Mesendoderm (in vitro differentiated cells): ENCODE data around the gene TBC1D14.

Source experiments
- DNase-seq: peaks from one replicate; pipeline ENCODE4 v3.0.0; 2013
- H2AK5ac ChIP-seq: 2 replicates; pipeline ENCODE4 v1.6.1; 2013; ENCODE audit warnings: low read length, inconsistent platforms
- H2BK120ac ChIP-seq: 2 replicates; pipeline ENCODE4 v1.6.1; 2013; ENCODE audit warnings: low read depth, mild to moderate bottlenecking, low read length, moderate library complexity, mixed read lengths
- H2BK15ac ChIP-seq: replicated peaks from 2 replicates; pipeline ENCODE4 v1.6.1; 2013; ENCODE audit warnings: low read depth, mild to moderate bottlenecking, moderate library complexity
- H2BK5ac ChIP-seq: 2 replicates; pipeline ENCODE4 v1.6.1; 2013; ENCODE audit warnings: low read length, inconsistent platforms
- H3K18ac ChIP-seq: 2 replicates; pipeline ENCODE4 v1.6.1; 2013; ENCODE audit warnings: mild to moderate bottlenecking, low read length, mixed read lengths
- H3K23ac ChIP-seq: one replicate; pipeline ENCODE4 v1.6.1; 2013; ENCODE audit warnings: low read length
- H3K27ac ChIP-seq: 2 replicates; pipeline ENCODE4 v1.5.1; 2013; ENCODE audit warnings: low read depth, mild to moderate bottlenecking, inconsistent platforms, low read length, moderate library complexity
- H3K27me3 ChIP-seq: 2 replicates; pipeline ENCODE4 v1.6.1; 2013; ENCODE audit warnings: low read length, control low read depth, mild to moderate bottlenecking, inconsistent platforms; ENCODE audit not compliant: insufficient read depth, poor library complexity
- H3K36me3 ChIP-seq: 2 replicates; pipeline ENCODE4 v1.6.1; 2013; ENCODE audit warnings: low read length, inconsistent platforms; ENCODE audit not compliant: control insufficient read depth, insufficient read depth
- H3K4ac ChIP-seq: one replicate; pipeline ENCODE4 v1.6.1; 2013; ENCODE audit warnings: low read depth, mild to moderate bottlenecking, low read length, moderate library complexity
- H3K4me1 ChIP-seq: 2 replicates; pipeline ENCODE4 v1.6.1; 2013; ENCODE audit warnings: low read depth, low read length, inconsistent platforms; ENCODE audit not compliant: control insufficient read depth
- H3K4me2 ChIP-seq: 2 replicates; pipeline ENCODE4 v1.6.1; 2013; ENCODE audit warnings: low read length
- H3K4me3 ChIP-seq: 2 replicates; pipeline ENCODE4 v1.5.1; 2013; ENCODE audit warnings: mild to moderate bottlenecking, low read length
- H3K56ac ChIP-seq: one replicate; pipeline ENCODE4 v1.6.1; 2013; ENCODE audit warnings: low read length
- H3K79me1 ChIP-seq: 2 replicates; pipeline ENCODE4 v1.6.1; 2013; ENCODE audit warnings: low read length, inconsistent platforms
- H3K79me2 ChIP-seq: 2 replicates; pipeline ENCODE4 v1.6.1; 2013; ENCODE audit warnings: mild to moderate bottlenecking, low read length; ENCODE audit not compliant: control insufficient read depth, insufficient read depth
- H3K9ac ChIP-seq: 2 replicates; pipeline ENCODE4 v1.6.1; 2013; ENCODE audit warnings: low read length, inconsistent platforms
- H4K5ac ChIP-seq: one replicate; pipeline ENCODE4 v1.6.1; 2013; ENCODE audit warnings: low read length
- H4K8ac ChIP-seq: one replicate; pipeline ENCODE4 v1.6.1; 2013; ENCODE audit warnings: low read depth, mild to moderate bottlenecking, control low read depth, low read length, moderate library complexity
- WGBS: extraction: QIAGEN DNeasy Blood & Tissue Kit; methylation state at CpG from one replicate; pipeline ENCODE4 v1.1.7; 2013; ENCODE audit warnings: low lambda C conversion rate, missing lambda C conversion rate; ENCODE audit not compliant: insufficient coverage; ENCODE audit errors: extremely low coverage; 5-methylcytosine and 5-hydroxymethylcytosine counted together

TBC1D14 gene

GRCh38 chr4:6874981-6875380 lies 34.6 kb upstream of the TBC1D14 start:
- no CpG with 5 or more reads among the region's 4 CpGs for WGBS

GRCh38 chr4:6875431-6875831 lies 34.2 kb upstream of the TBC1D14 start:
- no peak for DNase-seq
- Histone ChIP-seq H2BK15ac (no peak overlapping the region), H3K23ac (no peak overlapping the region), H3K4me3 (no peak overlapping the region), H3K56ac (no peak overlapping the region), H2BK120ac (no peak overlapping the region), H3K18ac (no peak overlapping the region), H3K79me1 (peaks cover 2% of the 10 kb centered on the region), H4K8ac (no peak overlapping the region), H3K9ac (no peak overlapping the region), H4K5ac (no peak overlapping the region), H3K79me2 (no peaks in the 10 kb centered on the region), H3K4ac (no peak overlapping the region), H3K27me3 (no peaks in the 10 kb centered on the region), H3K4me2 (no peak overlapping the region), H3K4me1 (no peaks in the 10 kb centered on the region), H3K36me3 (peaks cover 5% of the 10 kb centered on the region), H2BK5ac (no peak overlapping the region), H2AK5ac (no peak overlapping the region), H3K27ac (no peak overlapping the region)
- WGBS, result no CpG with 5 or more reads among the region's 4 CpGs

More at GRCh38 chr4:6874981-6875380, 34.6 kb upstream of the TBC1D14 start:
- no peak overlapping the region for H4K5ac ChIP-seq
- no peak overlapping the region for H2BK120ac ChIP-seq
- no peak overlapping the region for H2AK5ac ChIP-seq
- H3K4me3 ChIP-seq, result no peak overlapping the region
- H3K79me1 ChIP-seq, result peaks cover 2% of the 10 kb centered on the region
- no peak overlapping the region for H3K9ac ChIP-seq
- DNase-seq, result no peak
- no peak overlapping the region for H3K4ac ChIP-seq
- no peaks in the 10 kb centered on the region for H3K4me1 ChIP-seq
- H3K18ac ChIP-seq, result no peak overlapping the region
- H3K27me3 ChIP-seq, result no peaks in the 10 kb centered on the region
- H3K56ac ChIP-seq, result no peak overlapping the region
- peaks cover 5% of the 10 kb centered on the region for H3K36me3 ChIP-seq
- no peaks in the 10 kb centered on the region for H3K79me2 ChIP-seq
- no peak overlapping the region for H2BK5ac ChIP-seq
- no peak overlapping the region for H4K8ac ChIP-seq
- no peak overlapping the region for H3K4me2 ChIP-seq
- no peak overlapping the region for H2BK15ac ChIP-seq
- no peak overlapping the region for H3K27ac ChIP-seq
- no peak overlapping the region for H3K23ac ChIP-seq

GRCh38 chr4:6876440-6876839 lies 33.2 kb upstream of the TBC1D14 start:
- Histone ChIP-seq H3K36me3 (peaks cover 5% of the 10 kb centered on the region), H2BK15ac (no peak overlapping the region), H3K4me3 (no peak overlapping the region), H3K18ac (no peak overlapping the region), H3K56ac (no peak overlapping the region), H3K23ac (no peak overlapping the region), H4K8ac (no peak overlapping the region), H3K4me2 (no peak overlapping the region), H2BK5ac (no peak overlapping the region), H4K5ac (no peak overlapping the region), H3K9ac (no peak overlapping the region), H3K27me3 (no peaks in the 10 kb centered on the region), H3K79me2 (no peaks in the 10 kb centered on the region), H2BK120ac (no peak overlapping the region), H2AK5ac (no peak overlapping the region), H3K4ac (no peak overlapping the region), H3K79me1 (peaks cover 2% of the 10 kb centered on the region), H3K27ac (no peak overlapping the region), H3K4me1 (no peaks in the 10 kb centered on the region)
- no peak for DNase-seq
- WGBS, result no CpG with 5 or more reads among the region's 5 CpGs

GRCh38 chr4:6877067-6877466 lies 32.6 kb upstream of the TBC1D14 start:
- no peak overlapping the region for H3K9ac ChIP-seq
- no peak overlapping the region for H2BK5ac ChIP-seq
- H2BK120ac ChIP-seq, result no peak overlapping the region
- H3K4me2 ChIP-seq, result no peak overlapping the region
- H3K23ac ChIP-seq, result no peak overlapping the region
- no peak overlapping the region for H4K8ac ChIP-seq
- no peak overlapping the region for H3K27ac ChIP-seq
- no peaks in the 10 kb centered on the region for H3K27me3 ChIP-seq
- DNase-seq, result no peak
- no peaks in the 10 kb centered on the region for H3K79me2 ChIP-seq
- no peak overlapping the region for H2BK15ac ChIP-seq
- H3K18ac ChIP-seq, result no peak overlapping the region
- no peak overlapping the region for H2AK5ac ChIP-seq
- no peak overlapping the region for H3K56ac ChIP-seq
- H3K4me3 ChIP-seq, result no peak overlapping the region
- H3K4me1 ChIP-seq, result no peaks in the 10 kb centered on the region
- no peak overlapping the region for H3K4ac ChIP-seq
- WGBS, result no CpG with 5 or more reads among the region's 14 CpGs
- H3K36me3 ChIP-seq, result peaks cover 5% of the 10 kb centered on the region
- peaks cover 2% of the 10 kb centered on the region for H3K79me1 ChIP-seq
- no peak overlapping the region for H4K5ac ChIP-seq

- H3K56ac ChIP-seq, result no peak overlapping the region
- H2BK5ac ChIP-seq, result no peak overlapping the region
- no peak overlapping the region for H2BK120ac ChIP-seq
- H3K27me3 ChIP-seq, result no peaks in the 10 kb centered on the region
- H3K79me2 ChIP-seq, result no peaks in the 10 kb centered on the region
- no peak overlapping the region for H2AK5ac ChIP-seq
- no peak overlapping the region for H4K8ac ChIP-seq
- no CpG with 5 or more reads among the region's 11 CpGs for WGBS
- H3K23ac ChIP-seq, result no peak overlapping the region
- no peak for DNase-seq
- no peak overlapping the region for H3K4ac ChIP-seq
- H3K4me1 ChIP-seq, result no peaks in the 10 kb centered on the region
- no peak overlapping the region for H3K27ac ChIP-seq
- no peak overlapping the region for H3K9ac ChIP-seq
- H2BK15ac ChIP-seq, result no peak overlapping the region
- no peak overlapping the region for H3K18ac ChIP-seq
- H4K5ac ChIP-seq, result no peak overlapping the region
- peaks cover 6% of the 10 kb centered on the region for H3K36me3 ChIP-seq
- H3K4me3 ChIP-seq, result no peak overlapping the region
- peaks cover 2% of the 10 kb centered on the region for H3K79me1 ChIP-seq
- no peak overlapping the region for H3K4me2 ChIP-seq
Observed at GRCh38 chr4:6878451-6879059, 31.1 kb upstream of the TBC1D14 start.

- Histone ChIP-seq H2BK5ac (no peak overlapping the region), H3K79me2 (no peaks in the 10 kb centered on the region), H3K56ac (no peak overlapping the region), H3K4me1 (peaks cover 1% of the 10 kb centered on the region), H3K27me3 (no peaks in the 10 kb centered on the region), H2BK120ac (no peak overlapping the region), H3K27ac (no peak overlapping the region), H3K23ac (no peak overlapping the region), H3K79me1 (no peaks in the 10 kb centered on the region), H3K4me2 (no peak overlapping the region), H2AK5ac (no peak overlapping the region), H2BK15ac (no peak overlapping the region), H4K5ac (no peak overlapping the region), H3K9ac (no peak overlapping the region), H3K4me3 (no peak overlapping the region), H3K36me3 (peaks cover 5% of the 10 kb centered on the region), H3K18ac (no peak overlapping the region), H4K8ac (no peak overlapping the region), H3K4ac (no peak overlapping the region)
- no peak for DNase-seq
- WGBS, result no CpG with 5 or more reads among the region's 7 CpGs
Observed at GRCh38 chr4:6880691-6881090, 28.9 kb upstream of the TBC1D14 start.
